Measurements from ENCODE around the gene URAD. TPM values are rescaled to one million over a fixed set of nuclear protein-coding genes. Genes with fewer than 3 reads are reported as not detected.

Gene URAD
- total and polyA plus RNA-seq, 9 donors: not detected

DNA sequence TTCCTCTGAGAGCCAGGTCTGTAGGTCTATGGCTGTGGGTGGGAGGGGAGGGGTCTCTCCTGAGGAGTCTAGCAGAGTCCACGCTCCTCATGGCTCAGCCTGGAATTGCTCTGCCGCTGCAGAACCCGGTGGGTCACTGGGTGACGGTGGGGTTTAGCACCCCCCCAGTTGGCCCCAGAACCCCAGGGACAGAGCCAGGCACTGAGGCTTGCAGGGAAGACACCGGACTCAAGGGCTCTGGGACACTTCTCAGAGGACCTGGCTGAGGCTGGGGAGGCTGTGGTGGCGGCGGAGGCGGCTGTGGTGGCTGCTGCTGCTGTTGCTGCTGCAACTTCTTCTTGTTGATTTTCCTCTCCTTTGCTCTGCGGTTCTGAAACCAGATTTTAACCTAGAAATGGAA lies 25.5 kb downstream of the URAD start:
- intact Hi-C loops (cut with DNase I): no loop called here
- DNase-seq: no peak
- Histone ChIP-seq H3K4me3 (no peak overlapping the region), H3K4me1 (ENCODE audit: insufficient read depth) (peaks cover 4% of the 10 kb centered on the region), H3K27me3 (no peaks in the 10 kb centered on the region), H3K27ac (no peak overlapping the region), H3K36me3 (no peaks in the 10 kb centered on the region), H3K9me3 (no peaks in the 10 kb centered on the region)
- TF ChIP-seq, protein P1, sequence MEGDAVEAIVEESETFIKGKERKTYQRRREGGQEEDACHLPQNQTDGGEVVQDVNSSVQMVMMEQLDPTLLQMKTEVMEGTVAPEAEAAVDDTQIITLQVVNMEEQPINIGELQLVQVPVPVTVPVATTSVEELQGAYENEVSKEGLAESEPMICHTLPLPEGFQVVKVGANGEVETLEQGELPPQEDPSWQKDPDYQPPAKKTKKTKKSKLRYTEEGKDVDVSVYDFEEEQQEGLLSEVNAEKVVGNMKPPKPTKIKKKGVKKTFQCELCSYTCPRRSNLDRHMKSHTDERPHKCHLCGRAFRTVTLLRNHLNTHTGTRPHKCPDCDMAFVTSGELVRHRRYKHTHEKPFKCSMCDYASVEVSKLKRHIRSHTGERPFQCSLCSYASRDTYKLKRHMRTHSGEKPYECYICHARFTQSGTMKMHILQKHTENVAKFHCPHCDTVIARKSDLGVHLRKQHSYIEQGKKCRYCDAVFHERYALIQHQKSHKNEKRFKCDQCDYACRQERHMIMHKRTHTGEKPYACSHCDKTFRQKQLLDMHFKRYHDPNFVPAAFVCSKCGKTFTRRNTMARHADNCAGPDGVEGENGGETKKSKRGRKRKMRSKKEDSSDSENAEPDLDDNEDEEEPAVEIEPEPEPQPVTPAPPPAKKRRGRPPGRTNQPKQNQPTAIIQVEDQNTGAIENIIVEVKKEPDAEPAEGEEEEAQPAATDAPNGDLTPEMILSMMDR (IDR thresholded peaks at IDR 0.05): no peak
- TF ChIP-seq POLR2A (IDR thresholded peaks at IDR 0.05): no peak
- no peak for TF ChIP-seq EP300 (IDR thresholded peaks at IDR 0.05)
- 58 to 68% (median 68%) methylated on average over 9 of the region's 9 CpGs for WGBS, 3 donors

DNA sequence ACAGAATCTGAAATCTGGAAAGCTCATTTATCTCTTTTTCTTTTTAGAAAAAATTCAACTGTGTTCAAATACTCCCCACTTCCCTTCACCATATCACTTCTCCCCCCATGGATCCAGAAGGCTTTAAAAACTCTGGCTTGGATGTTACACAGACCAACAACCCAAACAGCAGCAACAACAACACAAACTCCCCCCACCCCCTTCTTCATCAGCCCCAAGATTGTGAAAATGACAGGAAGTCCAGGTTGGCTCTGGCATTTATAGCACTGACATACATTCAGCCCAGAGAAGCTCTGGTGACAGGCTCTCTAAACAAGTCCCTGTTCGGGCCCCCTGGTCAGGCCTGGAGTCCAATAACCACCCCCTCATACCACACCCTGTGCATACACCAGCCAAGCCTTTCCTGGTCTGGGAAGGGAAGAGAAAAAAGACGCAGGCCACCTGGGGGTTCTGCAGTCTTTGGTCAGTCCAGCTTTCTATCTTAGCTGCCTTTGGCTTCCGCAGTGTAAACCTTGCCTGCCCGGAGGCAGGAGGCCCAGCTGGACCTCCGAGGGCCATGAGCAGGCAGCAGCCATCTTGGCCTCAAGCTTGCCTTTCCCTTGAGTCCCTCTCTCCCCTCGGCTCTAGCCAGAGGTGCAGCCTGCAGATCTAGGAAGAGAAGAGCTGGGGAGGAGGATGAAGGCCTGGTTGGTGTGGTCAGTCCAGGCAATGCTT lies 26.2 kb downstream of the URAD start:
- no peaks in the 10 kb centered on the region for H3K27me3 ChIP-seq
- H3K4me3 ChIP-seq: no peak overlapping the region
- TF ChIP-seq EP300 (IDR thresholded peaks at IDR 0.05) (no peak), POLR2A (IDR thresholded peaks at IDR 0.05) (no peak)
- TF ChIP-seq, protein P1 (IDR thresholded peaks at IDR 0.05): no peak
- H3K36me3 ChIP-seq: no peaks in the 10 kb centered on the region
- WGBS, 3 donors: 41 to 57% (median 50%) methylated on average over 6 of the region's 6 CpGs
- no peak overlapping the region for H3K27ac ChIP-seq
- peaks cover 4% of the 10 kb centered on the region for H3K4me1 ChIP-seq (ENCODE audit: insufficient read depth)
- no peaks in the 10 kb centered on the region for H3K9me3 ChIP-seq
- intact Hi-C loops (cut with DNase I): no loop called here
- DNase-seq: no peak

DNA sequence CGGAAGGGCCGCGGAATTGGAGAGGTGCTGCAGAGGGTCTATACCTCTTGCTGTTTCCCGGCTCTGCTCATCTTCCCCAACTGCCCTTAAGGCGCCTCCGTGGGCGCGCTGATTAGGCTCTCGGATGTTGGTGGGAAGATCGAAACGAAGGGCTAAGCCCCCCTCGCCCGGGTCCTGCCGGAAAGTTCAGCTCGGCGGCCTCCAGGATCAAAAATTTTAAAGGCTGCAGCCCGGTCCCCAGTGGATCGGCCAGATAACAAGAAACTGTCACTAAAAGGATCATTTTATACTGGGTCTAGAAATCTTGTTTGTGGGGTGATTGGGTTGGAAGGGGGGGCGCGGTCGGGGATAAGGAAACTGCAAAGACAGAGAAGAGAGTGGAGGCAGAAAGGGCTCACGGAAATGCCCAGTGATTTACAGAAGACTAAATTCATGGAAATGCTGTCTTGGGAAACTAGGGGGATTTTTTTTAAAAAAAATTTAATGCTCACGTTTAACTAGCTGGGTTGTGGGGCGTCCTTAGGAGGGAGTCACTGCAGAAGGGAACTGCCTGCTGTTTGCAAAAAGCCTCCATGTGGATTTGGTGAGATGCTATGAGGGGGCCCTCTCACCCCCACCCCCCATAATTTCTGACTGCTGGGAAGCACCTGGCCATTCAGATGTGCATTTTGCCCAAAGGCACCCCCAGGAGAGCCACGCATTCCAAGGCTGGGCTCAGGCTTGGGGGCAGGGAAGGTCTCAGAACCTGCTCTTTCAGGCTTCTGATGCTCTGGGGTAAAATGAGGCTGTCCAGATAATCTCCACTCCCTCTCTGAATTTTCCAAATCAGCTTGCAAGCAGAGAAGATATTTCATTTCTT lies 27.0 kb downstream of the URAD start:
- no peaks in the 10 kb centered on the region for H3K27me3 ChIP-seq
- 8% methylated on average over 25 of the region's 25 CpGs for WGBS, 3 donors
- peaks cover 4% of the 10 kb centered on the region for H3K4me1 ChIP-seq (ENCODE audit: insufficient read depth)
- intact Hi-C loops (cut with DNase I): no loop called here
- TF ChIP-seq POLR2A (IDR thresholded peaks at IDR 0.05) (no peak), EP300 (IDR thresholded peaks at IDR 0.05) (no peak)
- TF ChIP-seq, protein P1 (IDR thresholded peaks at IDR 0.05): no peak
- H3K27ac ChIP-seq: no peak overlapping the region
- no peaks in the 10 kb centered on the region for H3K36me3 ChIP-seq
- no peaks in the 10 kb centered on the region for H3K9me3 ChIP-seq
- H3K4me3 ChIP-seq: peak overlapping the region; percentile 16
- no peak for DNase-seq

DNA sequence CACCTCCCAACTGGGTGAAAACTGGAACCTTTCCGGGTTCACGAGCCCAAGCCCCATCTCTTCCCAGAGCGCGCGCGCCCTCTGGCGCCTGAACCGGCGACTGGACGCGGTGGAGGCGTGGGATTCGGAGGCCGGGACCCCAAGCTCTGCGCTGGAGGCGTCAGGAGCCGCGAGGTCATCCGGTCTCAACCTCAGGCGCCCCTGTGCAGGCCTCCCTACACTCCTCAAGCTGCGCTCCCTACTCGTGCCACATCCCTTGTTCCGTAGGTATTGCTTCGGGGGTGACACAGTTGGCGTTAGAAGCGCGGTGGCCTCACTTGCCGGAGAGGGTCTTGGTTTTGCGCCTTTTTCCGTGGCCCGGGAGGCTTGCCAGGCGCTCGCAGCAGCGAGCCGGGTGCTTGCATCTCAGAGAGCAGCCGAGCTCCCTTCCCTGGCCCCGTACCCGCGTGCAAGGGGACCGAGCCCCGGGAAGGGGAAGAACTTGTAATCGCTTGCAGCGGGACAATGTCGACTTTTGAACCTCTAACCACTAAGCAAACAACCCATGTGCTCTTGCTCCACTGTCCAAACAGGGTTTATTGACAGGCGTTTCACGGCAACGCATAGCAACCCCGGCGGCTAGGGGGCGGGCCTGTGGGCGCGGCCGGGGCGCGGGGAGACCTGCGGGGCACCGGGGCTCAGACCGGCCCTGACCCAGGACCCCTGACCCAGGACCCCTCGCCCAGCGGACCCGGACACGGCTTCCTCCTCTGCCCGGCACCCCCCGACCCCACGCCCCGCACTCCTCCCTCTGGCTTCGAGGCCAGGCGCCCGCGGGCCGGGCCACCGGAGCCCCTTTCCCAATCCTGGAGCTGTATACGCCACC lies 27.9 kb downstream of the URAD start:
- peaks cover 4% of the 10 kb centered on the region for H3K4me1 ChIP-seq (ENCODE audit: insufficient read depth)

More for the DNA sequence above, 27.9 kb downstream of the URAD start:
- no peaks in the 10 kb centered on the region for H3K9me3 ChIP-seq
- 1 to 2% (median 2%) methylated on average over 50 to 73 of the region's 73 CpGs for WGBS, 3 donors
- no peak for TF ChIP-seq EP300 (IDR thresholded peaks at IDR 0.05)
- no peak for TF ChIP-seq POLR2A (IDR thresholded peaks at IDR 0.05)
- TF ChIP-seq, protein P1 (IDR thresholded peaks at IDR 0.05): no peak
- intact Hi-C loops (cut with DNase I): no loop called here
- peak overlapping the region; percentile 16 for H3K4me3 ChIP-seq
- H3K36me3 ChIP-seq: no peaks in the 10 kb centered on the region
- H3K27ac ChIP-seq: no peak overlapping the region
- H3K27me3 ChIP-seq: no peaks in the 10 kb centered on the region
- peak in 1 of 5 donors; percentile 45 for DNase-seq

Measured in ovary (tissue), 9 donors.